HCT116 (cell line): ENCODE results near the gene IDH3G. TPM values are rescaled to one million over a fixed set of nuclear protein-coding genes. Genes with fewer than 3 reads are reported as not detected.
A peak's percentile ranks its signal among the peaks of the same experiment; 100 is the strongest.

Source experiments
- ATAC-seq: fragments of 200-7000 bp; cut with Tn5 transposase; 2 replicates; pipeline ENCODE4 v1.9.1; 2020; ENCODE audit warnings: mild to moderate bottlenecking, moderate library complexity
- BruUV-seq: library from RNA; stranded (reverse); fragments of 400-500 nt; replicated peaks from 2 replicates; lab custom pipeline; 2021; lab: Mats Ljungman, UMichigan
- CTCF ChIA-PET: fragments of 300-600 bp; sonication (Branson Sonifier 250); formaldehyde crosslinking; loops from one replicate; lab custom pipeline; 2021; ENCODE audit warnings: antibody characterized with exemption; lab: Charles Lee
- POLR2A ChIA-PET: fragments of 300-600, 350-600 bp; sonication (Branson Sonifier 250); formaldehyde crosslinking; loops from one replicate; lab custom pipeline; 2021; ENCODE audit warnings: antibody characterized with exemption; lab: Charles Lee
- RAD21 ChIA-PET, 2 experiments: fragments of 300-600 bp; sonication (Branson Sonifier 250); formaldehyde crosslinking; loops; one replicate each; lab custom pipeline; 2023; ENCODE audit warnings: low total read pairs in 2 of 2; ENCODE audit not compliant: uncharacterized antibody in 2 of 2, unreplicated experiment in 2 of 2, low non-redundant PET in 1 of 2; lab: Charles Lee
- DNase-seq: peaks from one replicate; pipeline ENCODE4 v3.0.0-alpha.2; 2010; ENCODE audit warnings: low read depth, low spot score
- H2AFZ ChIP-seq: fragments of 200-600 bp; shearing (Covaris generic), sonication (generic); 2 replicates; pipeline ENCODE4 v1.6.1; 2017; ENCODE audit warnings: low read depth, mixed run types, mixed read lengths, antibody characterized with exemption, low read length; ENCODE audit not compliant: poor library complexity, severe bottlenecking
- H3K27ac ChIP-seq: 2 replicates; pipeline ENCODE4 v1.5.1; 2012; ENCODE audit warnings: low read depth, low read length
- H3K27me3 ChIP-seq: fragments of 200-600 bp; sonication (generic); 2 replicates; pipeline ENCODE4 v1.6.1; 2016; ENCODE audit warnings: mixed run types, low read length, mixed read lengths; ENCODE audit not compliant: insufficient read depth
- H3K36me3 ChIP-seq, 2 experiments: fragments of 200-500 bp in 1 of 2; fragments of 200-600 bp in 1 of 2; sonication (Bioruptor generic) in 1 of 2; sonication (generic) in 1 of 2; 2 replicates each; pipeline versions ENCODE4 v1.5.1 to v1.6.1; 2014 to 2016; ENCODE audit warnings: low read length in 2 of 2, inconsistent platforms in 1 of 2, mixed read lengths in 1 of 2, mixed run types in 1 of 2; ENCODE audit not compliant: insufficient read depth in 2 of 2, control insufficient read depth in 1 of 2
- H3K4me1 ChIP-seq, 2 experiments: fragments of 200-600 bp in 1 of 2; sonication (generic) in 1 of 2; 2 replicates each; pipeline versions ENCODE4 v1.5.1 to v1.6.1; 2012 to 2017; ENCODE audit warnings: low read length in 2 of 2, inconsistent platforms in 1 of 2, mild to moderate bottlenecking in 1 of 2, mixed read lengths in 1 of 2, mixed run types in 1 of 2, moderate library complexity in 1 of 2; ENCODE audit not compliant: insufficient read depth in 2 of 2, control insufficient read depth in 1 of 2
- H3K4me2 ChIP-seq: fragments of 200-600 bp; sonication (generic); 2 replicates; pipeline ENCODE4 v1.6.1; 2017; ENCODE audit warnings: mixed run types, low read length, mixed read lengths
- H3K4me3 ChIP-seq, 2 experiments: fragments of 200-600 bp in 1 of 2; sonication (generic) in 1 of 2; replicated peaks in 1 of 2; 2 replicates each; pipeline ENCODE4 v1.5.1; 2011 to 2016; ENCODE audit warnings: low read length in 2 of 2, control low read depth in 1 of 2, low read depth in 1 of 2, mild to moderate bottlenecking in 1 of 2, mixed read lengths in 1 of 2, mixed run types in 1 of 2
- H3K79me2 ChIP-seq: fragments of 200-600 bp; sonication (generic); 2 replicates; pipeline ENCODE4 v1.6.1; 2017; ENCODE audit warnings: mild to moderate bottlenecking, mixed run types, low read length, moderate library complexity, mixed read lengths; ENCODE audit not compliant: insufficient read depth
- H3K9ac ChIP-seq: fragments of 200-600 bp; sonication (generic); 2 replicates; pipeline ENCODE4 v1.6.1; 2016; ENCODE audit warnings: low read length, mixed read lengths
- H3K9me2 ChIP-seq: fragments of 200-600 bp; sonication (generic), shearing (Covaris generic); 2 replicates; pipeline ENCODE4 v1.6.1; 2017; ENCODE audit warnings: mixed run types, mild to moderate bottlenecking, moderate library complexity; ENCODE audit not compliant: insufficient read depth
- H3K9me3 ChIP-seq, 2 experiments: fragments of 200-500 bp in 1 of 2; fragments of 200-600 bp in 1 of 2; sonication (Bioruptor generic) in 1 of 2; sonication (generic) in 1 of 2; 2 replicates each; pipeline ENCODE4 v1.6.1; 2014 to 2017; ENCODE audit warnings: low read length in 2 of 2, mixed read lengths in 2 of 2, inconsistent platforms in 1 of 2, low read depth in 1 of 2, mild to moderate bottlenecking in 1 of 2, mixed run types in 1 of 2, moderate library complexity in 1 of 2; ENCODE audit not compliant: control insufficient read depth in 1 of 2, insufficient read depth in 1 of 2
- H4K20me1 ChIP-seq: fragments of 200-600 bp; sonication (generic), shearing (Covaris generic); 2 replicates; pipeline ENCODE4 v1.6.1; 2017; ENCODE audit warnings: mixed run types, mild to moderate bottlenecking, moderate library complexity; ENCODE audit not compliant: insufficient read depth
- ATF3 ChIP-seq: IDR thresholded peaks from 2 replicates; pipeline ENCODE4 v1.6.1; 2012
- CBX3 ChIP-seq: IDR thresholded peaks from 2 replicates; pipeline ENCODE4 v1.6.1; 2012; ENCODE audit warnings: low read depth
- CTCF ChIP-seq, 3 experiments: fragments of 200-600 bp in 1 of 3; sonication (generic) in 1 of 3; IDR thresholded peaks in 2 of 3; conservative IDR thresholded peaks in 1 of 3; 2 replicates each; pipeline ENCODE4 v1.5.1; 2012 to 2017; ENCODE audit warnings: low read depth in 2 of 3, low read length in 2 of 3, antibody characterized with exemption in 1 of 3, borderline replicate concordance in 1 of 3, control low read depth in 1 of 3, mild to moderate bottlenecking in 1 of 3, mixed read lengths in 1 of 3, mixed run types in 1 of 3, moderate library complexity in 1 of 3; ENCODE audit not compliant: insufficient read depth in 1 of 3
- EGR1 ChIP-seq: IDR thresholded peaks from 2 replicates; pipeline ENCODE4 v1.6.1; 2012; ENCODE audit warnings: low read depth
- ELF1 ChIP-seq: IDR thresholded peaks from 2 replicates; pipeline ENCODE4 v1.6.1; 2012; ENCODE audit warnings: low read depth, borderline replicate concordance
- EZH2 ChIP-seq: fragments of 200-600 bp; sonication (generic); IDR thresholded peaks from 2 replicates; pipeline ENCODE4 v1.6.1; 2017; ENCODE audit warnings: antibody characterized with exemption, mixed run types
- EZH2phosphoT487 ChIP-seq: fragments of 200-600 bp; IDR thresholded peaks from 2 replicates; pipeline ENCODE4 v1.6.1; 2018; ENCODE audit warnings: antibody characterized with exemption, borderline replicate concordance
- FOSL1 ChIP-seq: IDR thresholded peaks from 2 replicates; pipeline ENCODE4 v1.6.1; 2012; ENCODE audit warnings: low read depth
- POLR2A ChIP-seq: IDR thresholded peaks from 2 replicates; pipeline ENCODE4 v1.7.0; 2011; ENCODE audit warnings: borderline replicate concordance; ENCODE audit not compliant: insufficient read depth, insufficient read length; ENCODE audit errors: extremely low read depth
- POLR2AphosphoS5 ChIP-seq: IDR thresholded peaks from 2 replicates; pipeline ENCODE4 v1.6.1; 2011; ENCODE audit warnings: mild to moderate bottlenecking, low read depth, low read length, moderate library complexity
- RAD21 ChIP-seq: IDR thresholded peaks from 2 replicates; pipeline ENCODE4 v1.6.1; 2012; ENCODE audit warnings: low read depth, mild to moderate bottlenecking
- TCF7L2 ChIP-seq: IDR thresholded peaks from 2 replicates; pipeline ENCODE4 v1.7.0; 2011; ENCODE audit warnings: borderline replicate concordance, inconsistent platforms; ENCODE audit not compliant: insufficient read depth, insufficient read length; ENCODE audit errors: extremely low read depth
- ZBTB33 ChIP-seq: IDR thresholded peaks from 2 replicates; pipeline ENCODE4 v1.6.1; 2011; ENCODE audit warnings: mild to moderate bottlenecking, low read length, moderate library complexity; ENCODE audit not compliant: insufficient replicate concordance; ENCODE audit errors: extremely low read depth
- ZFX ChIP-seq: fragments of 450-650 bp; IDR thresholded peaks from 2 replicates; pipeline ENCODE4 v1.6.1; 2017
- intact Hi-C: fragments of 100-400 bp; cut with micrococcal nuclease; formaldehyde crosslinking; loops from 2 replicates; pipeline ENCODE4 v1.10.0; 2022
- total RNA-seq: library from RNA; stranded (reverse); gene quantifications from one replicate; pipeline ENCODE4 v1.2.1, GENCODE V29; 2021; ENCODE audit not compliant: unreplicated experiment

Gene IDH3G
- total RNA-seq, 1 experiment from 2014 or later, result 49.7 TPM

- no peak overlapping the region for H3K9ac ChIP-seq
- CTCF ChIA-PET, result no interaction called here
- H3K27me3 ChIP-seq, result no peaks in the 10 kb centered on the region
- no peaks in the 10 kb centered on the region for H3K36me3 ChIP-seq
- no peaks in the 10 kb centered on the region for H4K20me1 ChIP-seq
- ATAC-seq (no peak), DNase-seq (no peak)
- intact Hi-C loops, result no loop called here
- no peaks in the 10 kb centered on the region for H3K9me3 ChIP-seq
- no peak overlapping the region for H3K27ac ChIP-seq
- RAD21 ChIA-PET, result no interaction called here
- H3K4me2 ChIP-seq, result no peak overlapping the region
- no peaks in the 10 kb centered on the region for H3K79me2 ChIP-seq
- BruUV-seq, result no TSS peak
- H3K9me2 ChIP-seq, result no peaks in the 10 kb centered on the region
- peaks cover 0 to 10% of the 10 kb centered on the region in 2 experiments; a peak in 2 of 4 replicates for H3K4me1 ChIP-seq
- H3K4me3 ChIP-seq, result no peak overlapping the region
- H2AFZ ChIP-seq, result no peak overlapping the region
- POLR2A ChIA-PET, result no interaction called here
- no peak for TF ChIP-seq POLR2AphosphoS5
- TF ChIP-seq EZH2phosphoT487, result no peak
- TF ChIP-seq ELF1, result no peak
- TF ChIP-seq CTCF (IDR thresholded peaks at IDR 0.05 in 2 of 3, conservative IDR thresholded peaks at IDR 0.05 in 1 of 3; ENCODE audit: borderline replicate concordance in 1 of 3, insufficient read depth in 1 of 3, low read depth in 2 of 3, low read length in 2 of 3), result 0 out of 6 replicates have a peak, but pooled peaks of 1 of the 3 experiments have one; percentile 9
Measured at GRCh38 chrX:153768311-153769157, 25.6 kb downstream of the IDH3G start.

- CTCF ChIA-PET, result interaction anchor here (1.3 kb wide), 1 partner anchor 180 kb away, joined by 3 read pairs; no protein-coding TSS in a partner anchor
- H3K36me3 ChIP-seq, result no peaks in the 10 kb centered on the region
- TF ChIP-seq POLR2A, result no peak
- TF ChIP-seq TCF7L2, result no peak
- no peak for TF ChIP-seq CBX3
- no peak for TF ChIP-seq ELF1
- TF ChIP-seq EZH2, result no peak
- no peak for TF ChIP-seq EGR1
- no peak for TF ChIP-seq FOSL1
- no peak for TF ChIP-seq RAD21
- no peak for TF ChIP-seq ZBTB33
- TF ChIP-seq ATF3, result no peak
- no peak for TF ChIP-seq ZFX
- no peak overlapping the region for H3K4me2 ChIP-seq
- no peak overlapping the region for H3K27ac ChIP-seq
- H3K4me3 ChIP-seq, result no peak overlapping the region
- H4K20me1 ChIP-seq, result no peaks in the 10 kb centered on the region
- no TSS peak for BruUV-seq
- H2AFZ ChIP-seq, result no peak overlapping the region
- no peaks in the 10 kb centered on the region for H3K79me2 ChIP-seq
- no peaks in the 10 kb centered on the region for H3K9me3 ChIP-seq
- no peak overlapping the region for H3K9ac ChIP-seq
- H3K4me1 ChIP-seq, result peaks cover 0 to 10% of the 10 kb centered on the region in 2 experiments; a peak in 2 of 4 replicates
- no peaks in the 10 kb centered on the region for H3K27me3 ChIP-seq
- RAD21 ChIA-PET, result no interaction called here
- ATAC-seq (no peak), DNase-seq (no peak)
- H3K9me2 ChIP-seq, result no peaks in the 10 kb centered on the region
- POLR2A ChIA-PET, result no interaction called here
- intact Hi-C loops, result no loop called here
Measured at GRCh38 chrX:153767674-153768055, 26.5 kb downstream of the IDH3G start.
